Lower leg skin (tissue), 4 donors: Measurements from ENCODE around the gene EPB42. TPM values are rescaled to one million over a fixed set of nuclear protein-coding genes. Genes with fewer than 3 reads are reported as not detected.
"Not testable (repeated sequence)": the region's sequence is repeated elsewhere in the genome, so short reads cannot be mapped to it uniquely, and the experiment has no call there.

ENCODE experiments used
- DNase-seq, 2 donors: peaks; one replicate each; pipeline ENCODE4 v3.0.0-alpha.2; 2019; ENCODE audit warnings: low spot score in 2 of 2
- H3K4me3 ChIP-seq: fragments of 200-600 bp; sonication (generic); 2 replicates; pipeline ENCODE4 v1.5.1; 2017; ENCODE audit warnings: mild to moderate bottlenecking, low read depth; ENCODE audit not compliant: poor library complexity, severe bottlenecking
- POLR2A ChIP-seq, 2 donors: fragments of 450-650 bp; IDR thresholded peaks; one replicate each; pipeline ENCODE4 v1.6.1; 2016 to 2017; ENCODE audit warnings: antibody characterized with exemption in 2 of 2, mild to moderate bottlenecking in 1 of 2, moderate library complexity in 1 of 2
- WGBS, 2 donors: methylation state at CpG; one replicate each; pipeline ENCODE4 v1.1.5; 2018; 5-methylcytosine and 5-hydroxymethylcytosine counted together
- intact Hi-C: fragments of 100-400 bp; cut with DNase I; formaldehyde crosslinking; loops from one replicate; pipeline ENCODE4 v1.15.0; 2023; ENCODE audit warnings: low total_unique reads
- total RNA-seq, 4 donors: library from RNA; depleted of rRNA; stranded (reverse); fragments of >200 nt; gene quantifications; one replicate each; pipeline ENCODE4 v1.1.0, GENCODE V29; 2016
- TF ChIP-seq, protein P1 (sequence below), 3 donors: fragments of 450-650 bp; IDR thresholded peaks; one replicate each; pipeline ENCODE4 v1.5.1; 2016; ENCODE audit warnings: antibody characterized with exemption in 3 of 3, mild to moderate bottlenecking in 3 of 3, moderate library complexity in 2 of 3

Gene EPB42
- total RNA-seq, 4 donors from 2014 or later, result 0.20 TPM; not detected in 3

DNA sequence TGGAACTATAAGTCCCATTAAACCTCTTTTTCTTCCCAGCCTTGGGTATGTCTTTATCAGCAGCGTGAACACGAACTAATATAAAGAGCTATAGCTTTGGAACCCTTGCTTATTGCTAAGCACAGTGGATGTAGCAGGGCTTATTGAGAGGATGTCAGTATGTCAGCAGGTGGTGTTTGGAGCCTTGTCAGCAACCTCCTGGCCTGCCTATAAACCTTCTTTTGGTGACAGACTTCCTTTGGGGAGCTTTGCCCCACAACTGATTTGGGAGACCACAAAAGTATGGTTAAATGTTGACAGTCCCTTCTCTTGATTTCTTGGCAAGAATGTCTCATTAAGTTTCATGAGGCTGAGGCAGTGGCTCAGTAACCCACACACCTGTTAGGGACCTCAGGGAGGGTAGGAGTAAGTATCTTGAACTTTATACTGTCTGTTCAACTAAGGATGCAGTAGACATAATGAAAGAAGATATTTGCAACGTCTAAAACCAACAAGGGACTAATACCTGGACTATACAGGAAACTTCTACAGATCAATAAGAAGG lies 20.8 kb downstream of the EPB42 start:
- TF ChIP-seq, protein P1, sequence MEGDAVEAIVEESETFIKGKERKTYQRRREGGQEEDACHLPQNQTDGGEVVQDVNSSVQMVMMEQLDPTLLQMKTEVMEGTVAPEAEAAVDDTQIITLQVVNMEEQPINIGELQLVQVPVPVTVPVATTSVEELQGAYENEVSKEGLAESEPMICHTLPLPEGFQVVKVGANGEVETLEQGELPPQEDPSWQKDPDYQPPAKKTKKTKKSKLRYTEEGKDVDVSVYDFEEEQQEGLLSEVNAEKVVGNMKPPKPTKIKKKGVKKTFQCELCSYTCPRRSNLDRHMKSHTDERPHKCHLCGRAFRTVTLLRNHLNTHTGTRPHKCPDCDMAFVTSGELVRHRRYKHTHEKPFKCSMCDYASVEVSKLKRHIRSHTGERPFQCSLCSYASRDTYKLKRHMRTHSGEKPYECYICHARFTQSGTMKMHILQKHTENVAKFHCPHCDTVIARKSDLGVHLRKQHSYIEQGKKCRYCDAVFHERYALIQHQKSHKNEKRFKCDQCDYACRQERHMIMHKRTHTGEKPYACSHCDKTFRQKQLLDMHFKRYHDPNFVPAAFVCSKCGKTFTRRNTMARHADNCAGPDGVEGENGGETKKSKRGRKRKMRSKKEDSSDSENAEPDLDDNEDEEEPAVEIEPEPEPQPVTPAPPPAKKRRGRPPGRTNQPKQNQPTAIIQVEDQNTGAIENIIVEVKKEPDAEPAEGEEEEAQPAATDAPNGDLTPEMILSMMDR (IDR thresholded peaks at IDR 0.05), result no peak
- no peak for TF ChIP-seq POLR2A (IDR thresholded peaks at IDR 0.05)
- intact Hi-C loops, result no loop called here
- no peak for DNase-seq
- H3K4me3 ChIP-seq, result no peak overlapping the region
- 86 to 89% methylated on average over 3 of the region's 3 CpGs for WGBS, 2 donors

GRCh38 chr15:43198992-43199391 lies 21.8 kb downstream of the EPB42 start:
- WGBS, 2 donors, result 92 to 100% methylated on average over 3 of the region's 3 CpGs
- TF ChIP-seq, protein P1 (IDR thresholded peaks at IDR 0.05), result no peak
- TF ChIP-seq POLR2A (IDR thresholded peaks at IDR 0.05), result no peak
- intact Hi-C loops, result no loop called here
- H3K4me3 ChIP-seq, result no peak overlapping the region
- no peak for DNase-seq

DNA sequence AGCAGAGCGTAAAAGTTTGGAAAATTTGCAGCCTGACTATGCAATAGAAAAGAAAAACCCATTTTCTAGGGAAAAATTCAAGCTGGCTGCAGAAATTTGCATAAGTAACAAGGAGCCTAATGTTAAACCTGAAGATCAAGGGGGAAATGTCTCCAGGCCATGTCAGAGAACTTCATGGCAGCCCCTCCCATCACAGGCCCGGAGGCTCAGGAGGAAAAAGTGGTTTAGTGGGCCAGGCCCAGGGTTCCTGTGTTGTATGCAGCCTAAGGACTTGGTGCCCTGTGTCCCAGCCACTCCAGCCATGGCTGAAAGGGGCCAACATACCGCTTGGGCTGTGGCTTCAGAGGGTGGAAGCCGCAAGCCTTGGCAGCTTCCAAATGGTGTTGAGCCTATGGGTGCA lies 22.3 kb downstream of the EPB42 start:
- 92 to 94% methylated on average over 4 of the region's 4 CpGs for WGBS, 2 donors
- H3K4me3 ChIP-seq, intact Hi-C loops, DNase-seq: not testable (repeated sequence)

- WGBS, 2 donors, result 90 to 94% methylated on average over 3 of the region's 3 CpGs
- intact Hi-C loops, DNase-seq, H3K4me3 ChIP-seq: not testable (repeated sequence)
Observed at GRCh38 chr15:43197773-43198172, 23.0 kb downstream of the EPB42 start.

DNA sequence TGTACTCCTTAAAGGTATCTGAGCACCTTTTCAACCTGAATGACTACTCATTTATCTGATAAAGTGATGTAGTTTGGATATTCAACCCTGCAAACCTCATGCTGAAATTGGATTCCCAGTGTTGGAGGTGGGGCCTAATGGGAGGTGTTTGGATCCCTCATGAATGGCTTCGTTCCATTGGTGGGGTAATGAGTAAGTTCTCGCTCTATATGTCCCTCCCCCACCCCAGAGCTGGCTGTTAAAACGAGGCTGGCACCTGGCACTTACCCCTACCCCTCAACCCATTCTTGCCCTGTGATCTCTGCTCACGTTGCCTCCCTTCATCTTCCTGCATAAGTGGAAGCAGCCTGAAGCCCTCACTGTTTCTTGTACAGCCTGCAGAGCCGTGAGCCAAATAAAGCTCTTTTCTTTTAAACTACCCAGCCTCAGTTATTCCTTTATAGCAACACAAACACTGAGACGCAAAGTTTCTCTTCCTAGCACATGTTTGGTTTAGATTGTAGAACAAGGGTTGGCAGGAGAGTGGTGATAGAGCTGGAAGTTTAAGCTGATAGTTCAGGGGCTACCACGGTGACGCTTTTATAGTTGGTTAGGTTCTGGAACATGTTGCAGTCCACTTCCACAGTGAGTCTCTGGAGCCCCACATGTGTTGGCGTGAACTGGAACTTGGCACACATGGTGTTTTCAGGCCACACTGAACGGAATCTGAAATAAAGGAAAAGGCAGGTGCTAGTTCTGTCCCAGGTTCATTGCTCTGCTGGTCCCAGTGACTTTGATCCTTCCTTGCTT lies 23.9 kb downstream of the EPB42 start:
- H3K4me3 ChIP-seq, result no peak overlapping the region
- WGBS, 2 donors, result 85 to 90% methylated on average over 10 of the region's 10 CpGs
- no peak for TF ChIP-seq POLR2A (IDR thresholded peaks at IDR 0.05)
- TF ChIP-seq, protein P1 (IDR thresholded peaks at IDR 0.05), result no peak
- intact Hi-C loops, result no loop called here
- DNase-seq, result no peak

DNA sequence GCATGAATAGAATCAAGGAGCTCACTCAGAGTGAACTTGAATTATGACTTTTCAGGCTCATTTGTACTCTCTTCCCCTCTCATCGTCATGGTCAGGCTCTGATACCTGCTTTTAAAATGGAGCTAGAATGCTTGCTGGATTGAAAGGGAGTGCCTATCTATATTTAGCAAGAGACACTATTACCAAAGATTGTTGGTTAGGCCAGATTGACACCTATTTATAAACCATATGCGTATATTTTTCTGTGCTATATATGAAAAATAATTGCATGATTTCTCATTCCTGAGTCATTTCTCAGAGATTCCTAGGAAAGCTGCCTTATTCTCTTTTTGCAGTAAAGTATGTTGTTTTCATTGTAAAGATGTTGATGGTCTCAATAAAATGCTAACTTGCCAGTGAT lies 26.0 kb downstream of the EPB42 start:
- intact Hi-C loops, result no loop called here
- no peak overlapping the region for H3K4me3 ChIP-seq
- WGBS, 2 donors, result 80 to 90% methylated on average over 2 of the region's 2 CpGs
- no peak for TF ChIP-seq POLR2A (IDR thresholded peaks at IDR 0.05)
- TF ChIP-seq, protein P1 (IDR thresholded peaks at IDR 0.05), result no peak
- no peak for DNase-seq

GRCh38 chr15:43193710-43194109 lies 27.1 kb downstream of the EPB42 start:
- H3K4me3 ChIP-seq, result no peak overlapping the region
- TF ChIP-seq POLR2A (IDR thresholded peaks at IDR 0.05), result no peak
- TF ChIP-seq, protein P1 (IDR thresholded peaks at IDR 0.05), result no peak
- no peak for DNase-seq
- 84 to 85% methylated on average over 2 of the region's 2 CpGs for WGBS, 2 donors
- intact Hi-C loops, result no loop called here
